Ovary (tissue), 9 donors: ENCODE data around the gene STX16. TPM values are rescaled to one million over a fixed set of nuclear protein-coding genes. Genes with fewer than 3 reads are reported as not detected.

Experiments
- DNase-seq, 5 donors: peaks; one replicate each; pipeline ENCODE4 v3.0.0-alpha.2; 2019 to 2020
- H3K27ac ChIP-seq, 2 donors: fragments of 200-600 bp; one replicate each; pipeline versions ENCODE4 v1.5.1 to v1.8.0; 2019 to 2022
- H3K27me3 ChIP-seq: fragments of 200-600 bp; one replicate; pipeline ENCODE4 v1.8.0; 2022
- H3K36me3 ChIP-seq: fragments of 200-600 bp; sonication (generic); one replicate; pipeline ENCODE4 v1.5.1; 2019
- H3K4me1 ChIP-seq: one replicate; pipeline ENCODE4 v1.8.1; 2013; ENCODE audit warnings: mild to moderate bottlenecking, moderate library complexity; ENCODE audit not compliant: insufficient read depth
- H3K4me3 ChIP-seq: fragments of 200-600 bp; sonication (generic); one replicate; pipeline ENCODE4 v1.5.1; 2017
- H3K9me3 ChIP-seq, 2 donors: fragments of 200-600 bp in 1 of 2; sonication (generic) in 1 of 2; one replicate each; pipeline versions ENCODE4 v1.5.1 to v1.8.1; 2013 to 2019; ENCODE audit warnings: mild to moderate bottlenecking in 1 of 2, moderate library complexity in 1 of 2
- CTCF ChIP-seq, 3 donors: fragments of 450-650 bp in 2 of 3; fragments of 200-600 bp in 1 of 3; IDR thresholded peaks; one replicate each; pipeline versions ENCODE4 v1.5.1 to v1.8.0; 2016 to 2022; ENCODE audit warnings: antibody characterized with exemption in 3 of 3, mild to moderate bottlenecking in 1 of 3
- EP300 ChIP-seq: sonication (generic); formaldehyde crosslinking; IDR thresholded peaks from one replicate; pipeline ENCODE4 v1.6.1; 2017; ENCODE audit warnings: antibody characterized with exemption
- POLR2A ChIP-seq: fragments of 450-650 bp; IDR thresholded peaks from one replicate; pipeline ENCODE4 v1.6.1; 2017; ENCODE audit warnings: antibody characterized with exemption, mild to moderate bottlenecking, moderate library complexity
- WGBS, 3 donors: extraction: QIAGEN DNeasy Blood & Tissue Kit in 1 of 3; methylation state at CpG; one replicate each; pipeline versions ENCODE4 v1.1.5 to v1.1.7; 2013 to 2017; 5-methylcytosine and 5-hydroxymethylcytosine counted together
- intact Hi-C, 4 donors: fragments of 100-400 bp; cut with DNase I; formaldehyde crosslinking; loops; one replicate each; pipeline versions ENCODE4 v1.11.0 to v1.15.1; 2022 to 2023
- polyA plus RNA-seq, 2 donors: library from polyadenylated mRNA; stranded (reverse); fragments of 200-250 nt in 1 of 2; fragments of 350-450 nt in 1 of 2; fragmentation: Illumina TruSeq in 1 of 2; extraction: RNeasy Lipid Tissue Mini Kit (QIAGEN cat#74804) in 1 of 2; gene quantifications; one replicate each; pipeline ENCODE4 v1.2.3, GENCODE V29; 2013 to 2014
- total RNA-seq, 7 donors: library from RNA; depleted of rRNA in 2 of 7; stranded (reverse); fragments of >200 nt in 2 of 7; fragmentation: NEBNext Ultra II Directional in 3 of 7; extraction: Animal tissue kit (Norgen Biotek cat#: 25700) in 3 of 7; gene quantifications; one replicate each; pipeline versions ENCODE4 v1.1.0 to v1.2.4, GENCODE V29; 2016 to 2023
- donor health status: DM: no; HTN: no; CAD: no; lungs with moderate emphysema.
- donor health status: DM: no; HTN: no; CAD: no.
- donor health status: Bipolar disorder and iron deficiency.
- donor health status: DM: yes; HTN: yes; CAD: no.
- donor health status: DM: no; HTN: no; CAD: no.
- donor health status: DM: yes; HTN: yes; CAD: no.

Gene STX16
- total and polyA plus RNA-seq, 9 donors, result 31.9 to 55.8 (median 46.5) TPM

- Histone ChIP-seq H3K36me3 (no peaks in the 10 kb centered on the region), H3K9me3 (no peaks in the 10 kb centered on the region), H3K27ac (peak overlapping the region in 1 of 2 donors; percentile 49), H3K27me3 (no peaks in the 10 kb centered on the region), H3K4me3 (no peak overlapping the region), H3K4me1 (peaks cover 11% of the 10 kb centered on the region)
- WGBS, 3 donors, result 79 to 87% (median 84%) methylated on average over 17 of the region's 17 CpGs
- intact Hi-C loops, result no loop called here
- DNase-seq, result no peak
- TF ChIP-seq CTCF (IDR thresholded peaks at IDR 0.05) (no peak), EP300 (no peak), POLR2A (no peak)
Observed at GRCh38 chr20:58634059-58634458, 17.0 kb upstream of the STX16 start.

DNA sequence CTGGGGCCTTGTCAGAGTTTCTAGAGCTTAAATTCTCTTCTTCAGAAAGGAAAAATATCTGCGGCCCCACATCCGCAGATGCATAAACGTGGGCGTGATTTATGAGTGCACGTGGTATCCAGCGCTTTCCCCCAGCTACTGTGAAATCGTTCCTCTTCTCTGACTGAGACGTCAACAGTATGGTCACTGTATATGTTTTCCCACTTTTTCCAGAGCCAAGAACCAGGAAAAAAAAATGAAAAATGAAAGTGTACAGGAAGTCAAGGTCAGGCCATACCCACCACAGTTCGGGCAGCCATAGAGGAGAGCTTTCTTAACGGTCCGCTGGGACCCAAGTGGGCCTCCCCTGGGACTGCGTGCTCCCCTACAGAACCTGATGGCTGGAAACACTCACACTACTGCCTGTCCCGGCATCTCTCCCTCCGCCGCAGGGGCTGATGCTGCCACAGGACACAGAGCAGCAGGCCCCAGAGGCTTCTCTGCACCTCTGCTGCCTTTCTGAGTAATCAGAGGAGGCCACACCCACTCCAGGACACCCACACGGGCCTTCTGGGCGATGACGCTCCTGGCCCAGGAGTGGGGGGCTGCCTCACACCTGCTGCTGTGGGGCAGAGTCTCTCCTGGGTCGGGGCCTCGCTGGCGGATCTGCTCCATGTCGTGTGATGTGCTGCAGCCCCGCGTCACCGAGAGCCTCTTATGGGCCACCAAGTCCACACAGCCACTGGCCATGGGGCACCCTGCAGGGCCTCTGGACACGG lies 16.4 kb upstream of the STX16 start:
- intact Hi-C loops, result no loop called here
- H3K27me3 ChIP-seq, result no peaks in the 10 kb centered on the region
- TF ChIP-seq POLR2A (no peak), CTCF (IDR thresholded peaks at IDR 0.05) (no peak), EP300 (no peak)
- peak in 4 of 5 donors; percentile 41 to 57 (median 52) for DNase-seq
- H3K27ac ChIP-seq, result peak overlapping the region in 1 of 2 donors; percentile 49
- 31 to 36% (median 34%) methylated on average over 24 to 26 of the region's 26 CpGs for WGBS, 3 donors
- H3K4me3 ChIP-seq, result no peak overlapping the region
- peaks cover 11% of the 10 kb centered on the region for H3K4me1 ChIP-seq
- H3K9me3 ChIP-seq, result no peaks in the 10 kb centered on the region
- no peaks in the 10 kb centered on the region for H3K36me3 ChIP-seq

DNA sequence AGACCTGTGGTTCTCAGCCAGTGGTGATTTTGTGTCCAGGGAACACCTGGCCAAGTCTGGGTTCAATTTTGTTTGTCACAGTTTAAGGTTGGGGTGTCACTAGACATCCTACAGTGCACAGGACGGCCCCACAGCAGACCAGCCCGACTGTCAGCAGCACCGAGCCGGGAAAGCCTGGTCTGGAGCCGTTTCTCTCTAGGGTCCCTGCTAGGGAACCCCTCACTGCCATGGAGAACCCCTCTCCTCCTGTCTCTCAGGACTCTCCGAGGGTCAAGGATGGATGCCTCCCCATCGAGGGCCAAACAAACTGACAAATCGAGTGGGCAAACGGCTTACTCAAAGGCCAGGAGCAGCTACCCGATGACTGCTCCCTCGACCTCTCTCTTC lies 15.8 kb upstream of the STX16 start:
- no peak for TF ChIP-seq EP300
- no peak for TF ChIP-seq POLR2A
- TF ChIP-seq CTCF (IDR thresholded peaks at IDR 0.05), result no peak
- WGBS, 3 donors, result 81 to 92% (median 83%) methylated on average over 11 of the region's 11 CpGs
- no peaks in the 10 kb centered on the region for H3K9me3 ChIP-seq
- H3K27ac ChIP-seq, result peak overlapping the region in 1 of 2 donors; percentile 49
- H3K27me3 ChIP-seq, result no peaks in the 10 kb centered on the region
- intact Hi-C loops, result no loop called here
- no peak overlapping the region for H3K4me3 ChIP-seq
- DNase-seq, result peak in 1 of 5 donors; percentile 10
- no peaks in the 10 kb centered on the region for H3K36me3 ChIP-seq
- peaks cover 11% of the 10 kb centered on the region for H3K4me1 ChIP-seq

DNA sequence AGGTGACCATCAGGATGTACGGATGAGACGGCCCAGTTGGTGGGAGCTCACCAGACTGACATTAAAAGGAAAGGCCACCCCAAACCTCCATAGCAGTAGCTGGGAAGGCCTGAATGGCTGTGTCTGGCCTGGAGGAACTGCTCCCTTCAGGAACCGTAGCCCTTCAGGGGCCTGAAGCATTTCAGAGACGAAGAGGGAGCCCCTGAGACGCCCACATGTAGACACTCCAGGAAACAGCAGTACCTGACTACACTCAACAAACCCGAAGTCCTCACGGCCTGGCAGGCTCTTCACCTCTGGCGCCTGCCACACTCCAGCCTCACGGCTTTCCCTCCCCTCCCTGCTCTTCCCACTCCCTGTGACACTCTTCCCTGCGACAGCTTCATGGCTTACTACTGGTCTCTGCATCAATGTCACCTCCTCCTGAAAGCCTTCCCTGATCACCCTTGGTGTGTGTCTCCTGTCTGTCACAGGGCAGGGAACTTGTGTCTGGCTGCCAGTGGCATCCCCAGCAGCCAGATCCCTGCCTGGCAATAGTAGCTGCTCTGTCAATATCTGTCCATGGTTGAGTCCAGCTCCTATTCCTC lies 14.6 kb upstream of the STX16 start:
- peaks cover 11% of the 10 kb centered on the region for H3K4me1 ChIP-seq
- no peak for DNase-seq
- WGBS, 3 donors, result 91 to 94% (median 93%) methylated on average over 10 of the region's 10 CpGs
- H3K4me3 ChIP-seq, result no peak overlapping the region
- no peaks in the 10 kb centered on the region for H3K27me3 ChIP-seq
- no peaks in the 10 kb centered on the region for H3K36me3 ChIP-seq
- intact Hi-C loops, result no loop called here
- no peak overlapping the region for H3K27ac ChIP-seq
- TF ChIP-seq EP300 (no peak), POLR2A (no peak), CTCF (IDR thresholded peaks at IDR 0.05) (no peak)
- no peaks in the 10 kb centered on the region for H3K9me3 ChIP-seq
